Medulla oblongata (tissue), 1 donor: ENCODE data around the gene DHRSX.
"Not testable (repeated sequence)": the region's sequence is repeated elsewhere in the genome, so short reads cannot be mapped to it uniquely, and the experiment has no call there.

Source experiments
- DNase-seq: peaks from one replicate; pipeline ENCODE4 v3.0.0-alpha.2; 2015; ENCODE audit errors: extremely low spot score

The DHRSX gene

DNA sequence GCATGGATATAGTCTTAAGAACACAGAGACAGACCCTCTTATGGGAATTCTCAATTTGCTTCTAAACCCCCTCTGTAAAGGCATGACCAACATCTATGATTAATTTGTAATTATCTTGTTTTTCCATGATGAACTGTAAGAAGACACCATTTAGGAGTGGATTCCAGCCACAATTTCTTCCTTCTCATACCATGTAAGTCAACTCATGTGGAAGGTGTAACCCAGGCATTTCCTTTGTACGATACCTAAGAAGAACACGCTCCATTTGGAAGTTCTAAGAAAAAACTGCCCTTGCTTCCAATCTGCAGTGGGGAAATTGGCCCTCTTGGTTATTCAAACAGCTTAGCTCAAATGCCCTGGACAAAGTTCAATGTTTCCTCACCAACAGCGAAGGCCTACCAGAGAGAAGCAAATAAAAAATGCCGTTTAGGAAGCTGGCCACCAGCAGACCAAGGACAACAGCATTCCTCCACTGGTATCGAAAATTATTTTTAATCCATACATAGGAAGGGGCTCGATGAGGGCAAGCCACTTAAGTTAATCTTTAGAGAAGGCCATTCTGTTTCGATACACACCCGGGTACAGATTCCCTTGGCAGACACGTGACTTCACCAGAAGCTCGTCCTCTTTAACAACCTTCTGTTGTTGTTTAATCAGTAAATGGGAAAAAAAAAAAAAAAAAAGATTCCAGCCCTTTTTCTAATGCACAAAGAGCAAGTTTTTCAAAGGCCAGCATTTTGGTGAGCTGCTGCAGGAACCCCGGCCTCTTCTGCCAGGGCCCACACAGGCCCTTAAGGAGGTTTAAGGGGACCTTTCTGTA lies 2.6 kb downstream of the DHRSX start:
- peak; percentile 67 for DNase-seq

DNA sequence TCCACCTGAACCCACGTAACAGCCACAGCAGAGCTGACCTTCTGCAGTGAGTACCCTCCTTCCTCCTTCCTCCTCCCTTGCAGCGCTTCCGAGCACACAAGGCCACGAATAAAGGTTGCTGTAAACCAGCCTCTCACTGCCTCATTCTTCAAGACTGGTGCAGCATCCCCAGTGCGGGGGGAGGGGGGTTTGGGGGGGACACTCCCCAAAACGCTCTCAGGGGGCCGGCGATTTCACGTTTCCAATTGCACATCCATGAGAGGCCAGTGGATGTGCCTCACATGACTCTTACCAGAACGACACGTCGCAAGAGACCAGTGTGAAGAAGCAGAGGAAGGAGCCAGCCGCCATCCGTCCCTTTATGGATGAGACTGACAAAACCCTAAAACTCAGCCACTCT lies 5.2 kb downstream of the DHRSX start:
- no peak for DNase-seq

DNA sequence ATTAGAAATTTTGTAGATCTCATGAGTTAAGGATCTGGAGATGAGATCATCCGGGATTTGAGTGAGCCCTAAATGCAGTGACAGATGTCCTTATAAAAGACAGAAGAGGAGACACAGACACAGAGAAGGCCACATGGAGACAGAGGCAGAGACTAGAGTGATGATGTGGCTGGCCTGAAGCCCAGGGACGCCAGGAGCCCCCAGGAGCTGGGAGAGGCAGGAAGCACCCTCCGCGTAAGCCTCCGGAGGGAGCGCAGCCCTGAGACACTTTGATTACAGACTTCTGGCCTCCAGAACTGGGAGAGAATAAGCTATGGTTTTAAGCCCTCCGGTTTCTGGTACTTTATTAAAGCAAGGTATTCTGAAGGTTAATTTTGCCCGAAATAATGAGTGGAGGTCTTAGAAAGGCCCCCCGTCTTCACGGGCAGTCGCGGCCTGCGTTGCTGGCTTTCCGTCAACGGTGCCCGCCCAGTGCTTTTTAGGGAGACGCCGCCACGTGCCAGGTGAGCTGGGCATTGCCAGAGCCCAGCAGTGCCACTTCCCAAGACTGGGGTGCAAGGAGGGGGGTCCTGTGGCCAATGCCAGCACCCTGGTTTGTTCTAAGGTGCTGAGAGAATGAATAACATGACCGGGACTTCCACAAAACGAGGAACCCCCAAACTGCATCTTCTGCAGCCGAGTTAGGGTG lies 8.1 kb downstream of the DHRSX start:
- DNase-seq = no peak

DNA sequence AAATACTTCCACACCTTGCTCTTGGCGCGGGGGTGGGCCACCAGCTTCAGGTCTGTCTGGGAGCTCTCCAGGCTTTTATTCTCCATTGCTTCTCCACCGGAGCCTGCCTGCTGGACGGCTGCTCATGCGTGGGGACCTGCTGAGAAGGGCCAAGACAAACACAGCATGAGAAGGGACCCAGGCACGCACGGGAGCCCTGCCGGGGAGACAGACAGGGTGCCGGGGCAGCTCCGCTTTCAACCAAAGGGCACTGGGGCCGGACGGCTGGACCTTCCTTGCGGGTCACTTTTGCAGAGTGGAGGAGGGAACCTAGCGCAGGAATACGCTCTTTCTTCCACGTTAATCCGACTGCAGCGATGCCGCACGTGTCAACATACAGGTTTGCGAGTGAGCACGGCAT lies 10.1 kb downstream of the DHRSX start:
- DNase-seq = no peak

DNA sequence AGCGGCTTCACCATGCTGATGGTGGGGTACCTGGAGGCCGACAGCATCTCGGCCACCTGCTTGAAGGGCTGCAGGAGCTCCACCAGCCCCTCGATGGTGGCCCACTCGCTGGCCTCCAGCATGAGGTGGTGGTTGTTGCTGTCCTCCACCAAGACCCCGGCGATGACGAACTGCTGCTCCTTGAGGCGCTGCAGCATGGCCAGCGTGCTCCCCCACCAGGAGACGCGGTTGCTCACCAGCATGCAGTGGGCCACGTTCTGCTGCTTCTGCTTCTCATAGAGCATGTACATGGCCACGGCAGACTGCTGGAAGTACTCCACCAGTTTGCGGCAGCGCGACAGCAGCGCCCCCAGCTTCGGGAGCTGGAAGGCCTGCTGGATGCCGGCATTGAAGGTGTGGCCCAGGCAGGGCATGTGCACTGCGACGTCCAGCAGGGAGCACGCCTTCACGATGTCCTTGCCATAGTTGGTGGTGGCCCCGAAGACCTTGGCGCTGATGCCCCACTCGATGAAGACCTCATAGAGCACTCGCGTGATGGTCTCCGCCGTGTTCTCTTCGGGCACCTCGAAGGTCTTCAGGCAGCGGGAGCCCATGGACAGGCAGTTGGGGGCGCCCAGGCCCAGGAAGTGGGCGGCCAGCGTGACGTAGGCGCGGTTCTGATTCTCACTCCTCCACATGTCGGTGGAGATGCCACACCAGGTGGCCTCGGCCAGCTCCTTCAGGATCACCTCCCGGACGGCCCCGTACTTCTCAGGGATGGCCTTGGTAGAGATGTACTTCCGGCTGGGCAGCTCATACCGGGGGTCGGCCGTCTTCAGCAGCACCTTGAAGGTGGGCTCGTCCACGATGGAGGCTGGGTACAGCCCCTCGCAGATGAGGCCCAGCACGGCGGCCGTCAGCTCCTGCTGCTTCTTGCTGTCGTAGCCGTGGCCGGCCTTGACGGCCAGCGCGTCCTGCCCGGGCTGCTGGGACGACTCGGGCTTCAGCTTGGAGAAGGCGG lies 11.0 kb downstream of the DHRSX start:
- DNase-seq = no peak

DNA sequence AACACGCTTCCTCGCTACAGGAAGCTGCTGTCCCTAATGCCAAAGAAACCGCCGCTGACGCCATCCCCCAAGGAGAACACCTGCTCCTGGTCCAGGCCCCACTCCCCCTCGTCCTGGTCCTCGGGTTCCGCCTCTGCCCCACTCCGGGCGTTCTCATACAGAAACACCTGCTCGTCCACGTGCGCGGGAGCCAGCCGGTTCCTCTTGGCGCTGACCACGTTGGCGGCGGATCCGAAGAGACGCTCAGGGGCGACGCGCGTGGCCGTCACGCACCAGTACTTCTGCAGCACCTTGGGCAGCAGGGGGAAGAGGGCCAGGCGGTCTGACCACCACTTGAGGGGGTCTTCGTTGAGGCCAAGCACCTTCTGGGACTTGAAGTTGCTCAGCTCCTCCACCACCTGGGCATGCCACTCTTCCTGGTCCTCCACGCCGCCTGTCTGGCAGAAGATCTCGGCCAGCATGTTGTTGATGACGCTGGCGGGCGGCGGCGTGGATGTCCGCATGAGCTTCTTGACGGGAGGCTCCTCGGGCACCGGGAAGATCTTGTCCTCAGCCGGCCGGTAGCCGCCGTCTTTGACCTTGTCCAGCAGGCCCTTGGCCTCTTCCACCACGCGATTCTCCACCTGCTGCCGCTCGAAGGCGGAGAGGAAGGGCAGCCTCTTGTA lies 12.0 kb downstream of the DHRSX start:
- DNase-seq = no peak

DNA sequence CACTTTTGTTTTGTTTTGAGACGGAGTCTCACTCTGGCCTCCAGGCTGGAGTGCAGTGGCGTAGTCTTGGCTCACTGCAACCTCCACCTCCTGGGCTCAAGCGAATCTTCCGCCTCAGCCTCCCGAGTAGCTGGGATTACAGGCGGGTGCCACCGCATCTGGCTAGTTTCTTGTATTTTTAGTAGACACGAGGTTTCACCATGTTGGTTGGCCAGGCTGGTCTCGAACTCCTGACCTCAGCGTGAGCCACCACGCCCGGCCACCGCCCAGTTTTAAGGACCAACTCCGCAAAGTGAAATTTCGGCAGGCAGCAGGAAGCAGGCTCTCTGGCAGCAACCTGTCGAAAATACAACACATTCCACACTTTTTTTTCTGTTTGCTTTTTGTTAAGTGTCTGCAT lies 13.4 kb downstream of the DHRSX start:
- DNase-seq = no peak

DNA sequence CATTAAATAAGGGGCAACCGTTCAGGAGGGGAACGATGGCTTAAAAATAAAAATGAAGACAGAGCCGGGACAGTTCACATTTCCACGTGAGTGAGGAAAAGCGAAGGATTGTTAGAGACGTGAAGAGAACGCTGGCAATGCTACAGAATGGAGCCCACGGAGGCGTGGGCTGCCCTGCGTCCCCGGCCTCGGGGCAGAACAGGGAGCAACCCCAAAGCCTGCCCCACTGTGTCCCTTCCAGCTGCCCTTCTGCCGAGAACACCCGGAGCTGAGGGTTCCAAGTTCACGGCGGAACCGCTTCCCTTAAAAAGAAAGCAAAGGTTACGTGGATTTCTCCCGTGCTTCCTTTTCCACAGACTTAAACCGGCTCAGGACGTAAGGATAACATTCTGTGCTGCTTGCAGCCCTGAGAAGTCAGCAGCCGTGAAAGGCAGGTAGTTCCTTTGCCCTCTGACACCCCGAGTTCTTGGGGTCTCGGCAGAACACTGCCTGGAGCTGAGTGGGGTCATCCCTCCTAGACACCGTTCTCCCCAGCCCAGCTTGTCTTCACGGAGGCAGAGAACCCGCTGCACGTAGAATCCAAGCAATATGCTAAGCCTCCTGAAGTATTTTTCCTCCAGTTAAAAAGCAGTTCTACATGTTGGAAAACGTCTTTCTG lies 14.2 kb downstream of the DHRSX start:
- DNase-seq = no peak

DNA sequence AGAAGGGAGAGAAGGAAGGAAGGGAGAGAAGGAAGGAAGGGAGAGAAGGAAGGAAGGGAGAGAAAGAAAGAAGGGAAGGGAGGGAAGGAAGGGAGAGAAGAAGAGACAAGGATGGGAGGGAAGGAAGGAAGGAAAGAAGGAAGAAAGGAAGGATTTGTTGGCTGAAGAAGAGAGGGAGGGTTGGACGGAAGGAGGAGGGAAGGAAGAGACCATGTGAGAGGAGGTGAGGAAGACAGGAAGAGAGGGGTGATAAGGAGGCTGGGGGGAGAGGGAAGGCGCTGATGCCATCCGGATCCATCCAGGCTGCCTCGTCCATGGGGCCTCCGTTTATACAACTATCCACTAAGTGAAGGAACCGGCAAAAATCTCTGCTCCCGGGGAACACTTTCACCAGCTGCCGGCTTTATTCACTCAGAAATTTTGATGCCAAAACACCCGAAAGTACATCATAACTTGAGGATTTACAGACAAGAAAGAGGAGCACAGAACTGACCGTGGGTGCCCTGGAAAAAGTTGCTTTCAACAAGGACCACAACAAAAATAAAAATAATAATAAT lies 14.9 kb downstream of the DHRSX start:
- no peak for DNase-seq

DNA sequence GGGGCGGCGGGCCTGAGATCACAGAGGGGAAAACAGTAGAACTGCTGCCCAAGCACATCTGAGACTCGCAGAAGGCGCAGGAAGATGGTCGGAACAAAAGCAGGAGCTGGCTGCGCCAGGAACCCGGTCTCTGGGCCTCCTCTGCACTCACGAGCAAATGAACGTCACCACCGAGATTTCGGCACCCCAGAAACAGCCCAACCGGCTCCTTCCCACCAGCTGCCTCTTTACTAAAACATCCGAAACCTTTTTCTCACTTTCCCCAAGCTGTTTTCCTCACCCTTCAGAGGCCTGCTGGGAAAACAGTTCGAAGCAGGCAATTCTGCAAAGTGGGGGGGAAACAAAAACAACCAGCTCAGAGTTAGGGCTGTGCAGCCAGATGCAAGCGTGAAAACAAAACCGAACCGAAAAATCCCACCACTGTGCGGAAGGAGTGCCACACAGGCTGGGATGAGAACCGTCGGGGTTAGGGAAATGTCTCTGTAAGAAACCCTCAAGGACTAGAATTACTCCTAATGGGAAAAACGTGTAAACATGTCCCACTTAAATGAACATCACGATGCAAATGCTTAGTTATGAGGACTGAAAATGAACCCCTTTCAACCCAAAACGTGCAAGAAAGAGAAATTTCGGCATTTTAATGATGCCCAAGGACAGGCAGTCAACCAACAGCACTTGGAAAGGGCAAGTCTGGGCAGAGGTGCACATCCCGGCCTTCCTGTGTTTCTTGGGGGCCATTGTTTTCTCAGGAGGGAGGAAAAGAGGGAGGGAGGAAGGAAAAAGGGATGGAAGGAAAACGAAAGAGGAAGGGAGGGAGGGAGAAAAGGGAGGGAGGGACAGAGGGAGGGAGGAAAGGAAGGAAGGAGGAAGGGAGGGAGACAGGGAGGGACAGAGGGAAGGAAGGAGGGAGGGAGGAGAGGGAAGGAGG lies 15.8 kb downstream of the DHRSX start:
- DNase-seq = peak; percentile 52

DNA sequence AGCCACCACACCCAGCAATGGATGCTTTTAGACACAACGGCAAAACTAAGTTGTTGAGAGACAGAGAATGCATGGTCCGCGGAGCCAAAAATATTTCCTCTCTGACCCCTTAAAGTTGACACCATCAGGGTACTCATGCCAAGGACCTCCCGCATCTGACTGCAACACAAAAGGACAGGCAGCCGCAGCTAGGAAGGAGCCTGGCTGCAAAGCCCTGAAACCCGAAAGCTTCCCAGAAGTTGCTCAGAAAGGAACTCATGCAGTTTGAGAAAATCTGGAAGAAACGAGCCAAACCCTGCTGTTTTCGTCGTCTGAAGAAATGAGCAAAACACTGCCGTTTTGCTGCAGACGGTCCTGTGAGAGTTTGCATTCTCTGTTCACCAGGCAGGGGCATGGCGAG lies 16.5 kb downstream of the DHRSX start:
- DNase-seq = peak; percentile 24

DNA sequence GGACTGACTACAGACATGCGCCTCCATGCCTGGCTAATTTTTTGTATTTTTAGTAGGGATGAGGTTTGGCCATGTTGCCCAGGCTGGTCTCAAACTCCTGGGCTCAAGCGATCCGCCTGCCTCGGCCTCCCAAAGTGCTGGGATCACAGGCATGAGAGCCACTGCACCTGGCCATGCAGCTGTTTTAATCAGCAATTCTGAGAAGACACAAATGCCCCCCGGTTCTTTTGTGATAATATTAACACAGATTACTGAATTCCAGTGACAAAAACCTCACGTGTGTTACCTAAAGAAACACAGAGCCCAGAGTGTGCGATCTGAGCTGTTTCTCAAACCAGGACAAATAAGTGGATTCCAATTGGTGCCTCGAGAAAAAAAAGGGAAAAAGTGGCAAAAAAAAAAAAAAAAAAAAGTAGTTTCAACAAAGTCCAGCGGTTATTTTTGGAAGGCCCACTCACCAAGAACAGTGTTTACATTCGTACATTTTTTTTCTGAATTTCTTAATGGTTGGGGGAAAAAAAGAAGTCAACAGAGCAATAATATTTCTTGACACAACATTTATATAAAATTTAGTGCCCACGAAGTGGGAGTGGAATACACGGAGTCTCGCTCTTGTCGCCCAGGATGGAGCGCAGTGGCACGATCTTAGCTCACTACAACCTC lies 17.2 kb downstream of the DHRSX start:
- DNase-seq = no peak

DNA sequence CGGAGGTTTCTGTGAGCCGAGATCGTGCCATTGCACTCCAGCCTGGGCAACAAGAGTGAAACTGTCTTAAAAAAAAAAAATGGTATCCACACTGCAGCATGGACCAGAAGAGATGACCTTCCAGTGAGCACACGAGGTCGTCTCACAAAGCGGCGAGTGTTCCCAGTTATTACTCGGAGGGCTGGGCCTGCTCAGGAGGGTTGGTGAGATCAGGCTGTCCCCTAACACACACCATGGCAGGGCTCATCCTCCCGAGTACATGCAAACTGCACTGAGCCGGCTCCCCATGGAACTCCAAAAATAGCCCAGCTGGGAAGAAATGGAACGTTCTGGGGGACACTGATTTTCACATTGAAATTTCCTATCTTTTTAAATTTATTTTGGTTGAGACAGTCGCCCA lies 19.2 kb downstream of the DHRSX start:
- DNase-seq = not testable (repeated sequence)

DNA sequence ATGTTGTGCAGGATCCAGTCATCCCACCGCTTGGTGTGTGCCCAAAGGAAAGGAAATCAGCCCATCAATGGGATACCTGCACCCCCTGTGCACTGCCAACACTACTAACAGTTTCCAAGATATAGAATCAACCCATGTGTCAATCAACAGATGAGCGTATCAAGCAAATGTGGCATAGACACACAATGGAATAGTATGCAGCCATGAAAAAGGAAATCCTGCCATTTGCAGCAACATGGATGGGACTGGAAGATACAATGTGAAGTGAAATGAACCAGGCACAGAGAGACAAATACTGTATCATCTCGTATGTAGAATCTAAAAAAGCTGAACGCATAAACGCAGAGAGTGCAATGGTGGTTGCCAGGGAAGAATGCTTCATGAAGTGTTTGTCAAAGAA lies 20.8 kb downstream of the DHRSX start:
- DNase-seq = not testable (repeated sequence)

DNA sequence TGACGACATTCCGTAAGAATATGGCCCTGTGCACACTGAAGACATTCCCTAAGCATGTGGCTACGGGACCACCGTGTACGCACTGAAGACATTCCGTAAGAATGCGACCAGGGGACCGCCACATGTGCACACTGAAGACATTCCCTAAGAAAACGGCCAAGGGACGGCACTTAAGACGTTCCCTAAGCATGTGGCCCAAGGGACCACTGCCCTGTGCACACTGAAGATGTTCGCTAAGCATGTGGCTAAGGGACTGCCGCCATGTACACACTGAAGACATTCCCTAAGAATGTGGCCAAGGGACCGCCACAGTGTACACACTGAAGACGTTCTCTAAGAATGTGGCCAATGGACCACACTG lies 21.4 kb downstream of the DHRSX start:
- DNase-seq = no peak

DNA sequence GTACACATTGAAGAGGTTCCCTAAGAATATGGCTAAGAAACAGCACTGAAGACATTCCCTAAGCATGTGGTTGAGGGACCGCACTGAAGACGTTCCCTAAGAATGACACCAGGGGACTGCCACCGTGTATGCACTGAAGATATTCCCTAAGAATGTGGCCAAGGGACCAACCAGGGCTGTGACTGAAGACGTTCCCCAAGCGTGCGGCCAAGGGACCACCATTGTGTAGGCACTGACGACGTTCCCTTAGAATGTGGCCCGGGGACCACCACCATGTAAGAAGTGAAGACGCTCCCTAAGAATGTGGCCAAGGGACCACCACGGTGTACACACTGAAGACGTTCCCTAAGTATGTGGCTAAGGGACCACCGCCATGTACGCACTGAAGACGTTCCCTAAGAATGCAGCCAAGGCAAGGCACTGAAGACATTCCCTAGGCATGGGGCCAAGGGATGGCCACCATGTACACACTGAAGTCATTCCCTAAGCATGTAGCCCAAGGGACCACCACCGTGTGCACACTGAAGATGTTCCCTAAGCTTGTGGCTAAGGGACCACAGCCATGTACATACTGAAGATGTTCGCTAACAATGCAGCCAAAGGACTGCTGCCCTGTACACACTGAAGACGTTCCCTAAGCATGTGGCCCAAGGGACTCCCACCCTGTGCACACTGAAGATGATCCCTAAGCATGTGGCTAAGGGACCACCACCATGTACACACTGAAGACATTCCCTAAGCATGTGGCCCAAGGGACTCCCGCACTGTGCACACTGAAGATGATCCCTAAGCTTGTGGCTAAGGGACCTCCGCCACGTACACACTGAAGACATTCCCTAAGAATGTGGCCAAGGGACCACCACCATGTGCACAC lies 22.0 kb downstream of the DHRSX start:
- DNase-seq = no peak

DNA sequence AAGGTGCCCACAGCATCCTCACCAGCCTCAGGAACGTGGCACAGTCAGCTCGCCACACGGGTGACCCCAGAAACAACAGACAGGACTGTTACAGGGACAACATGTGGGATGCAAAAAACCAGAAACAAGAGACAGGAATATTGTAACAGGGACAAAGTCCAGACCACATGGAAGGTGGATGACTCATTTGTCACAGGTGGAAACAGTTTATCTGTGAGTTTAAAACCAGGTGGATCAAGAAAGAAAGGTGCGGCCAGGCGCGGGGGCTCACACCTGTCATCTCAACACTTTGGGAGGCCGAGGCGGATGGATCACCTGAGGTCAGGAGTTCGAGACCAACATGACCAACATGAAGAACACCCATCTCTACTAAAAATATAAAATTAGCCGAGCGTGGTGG lies 23.5 kb downstream of the DHRSX start:
- not testable (repeated sequence) for DNase-seq
